ELF-1 (cell line): ENCODE measurements around the gene HDDC2.

Experiments
- DNase-seq: peaks from one replicate; pipeline ENCODE4 v3.0.0-alpha.2; 2016; ENCODE audit warnings: low read depth, low spot score

The HDDC2 gene

GRCh38 chr6:125269328-125269985 lies 32.3 kb downstream of the HDDC2 start:
- no peak for DNase-seq

- no peak for DNase-seq
Measured at GRCh38 chr6:125268765-125269164, 33.0 kb downstream of the HDDC2 start.

- DNase-seq: no peak
Measured at GRCh38 chr6:125267806-125268523, 33.8 kb downstream of the HDDC2 start.

DNA sequence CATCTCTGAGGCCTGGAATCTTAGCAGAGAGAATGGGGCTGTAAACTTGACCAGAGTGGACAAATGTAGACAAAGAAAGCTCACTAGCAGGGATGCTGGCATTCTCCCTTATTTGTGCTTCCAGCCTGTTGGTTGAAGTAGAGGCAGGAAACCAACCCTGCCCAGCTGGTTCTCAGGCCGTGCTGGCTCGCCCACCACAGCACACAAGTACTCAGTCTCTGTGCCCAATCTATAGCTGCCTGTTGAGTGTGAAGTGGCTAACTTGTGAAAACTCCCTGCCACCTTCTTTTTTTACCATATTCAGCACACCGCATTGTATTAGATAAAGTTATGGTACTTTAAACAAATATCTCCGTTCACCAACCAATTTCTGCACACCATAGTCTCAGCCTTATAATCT lies 37.3 kb downstream of the HDDC2 start:
- DNase-seq: no peak

DNA sequence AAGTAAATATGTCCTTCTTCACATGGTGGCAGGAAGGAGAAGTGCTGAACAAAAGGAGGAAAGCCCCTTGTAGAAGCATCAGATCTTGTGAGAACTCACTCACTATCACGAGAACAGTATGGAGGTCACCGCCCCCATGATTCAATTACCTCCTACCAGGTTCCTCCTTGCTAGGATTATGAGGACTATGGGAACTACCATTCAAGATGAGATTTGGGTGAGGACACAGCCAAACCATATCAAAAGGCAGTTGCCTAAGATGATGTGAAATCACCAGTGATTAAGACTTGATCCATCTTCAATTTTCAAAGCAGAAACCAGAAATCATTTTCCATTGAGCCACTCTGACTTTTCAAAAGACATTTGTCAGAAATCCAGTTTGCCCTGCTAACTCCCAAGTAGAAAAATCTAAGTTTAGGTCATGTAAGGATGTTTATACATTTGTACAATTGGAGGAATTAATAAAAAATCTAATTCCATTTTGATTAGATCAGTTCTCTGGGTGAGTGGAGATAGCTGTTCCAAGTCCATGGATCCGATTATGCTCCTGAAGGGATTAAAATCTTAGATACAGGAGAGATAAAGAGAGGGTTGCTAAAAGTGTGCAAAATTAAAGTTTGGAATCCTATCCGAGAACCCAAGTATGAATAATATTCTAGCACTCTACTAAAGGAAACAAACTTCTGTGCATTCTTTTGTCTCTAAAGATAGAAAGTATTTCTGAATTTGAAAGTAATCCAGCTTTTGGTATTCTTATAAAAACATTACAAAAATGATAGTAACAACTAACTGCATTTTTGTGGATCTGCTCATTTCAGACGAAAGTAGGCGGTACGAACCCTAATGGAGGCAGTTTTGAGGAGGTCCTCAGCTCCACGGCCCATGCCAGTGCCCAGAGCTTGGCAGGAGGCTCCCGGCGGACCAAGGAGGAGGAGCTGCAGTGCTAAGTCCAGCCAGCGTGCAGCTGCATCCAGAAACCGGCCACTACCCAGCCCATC lies 39.5 kb downstream of the HDDC2 start:
- no peak for DNase-seq

DNA sequence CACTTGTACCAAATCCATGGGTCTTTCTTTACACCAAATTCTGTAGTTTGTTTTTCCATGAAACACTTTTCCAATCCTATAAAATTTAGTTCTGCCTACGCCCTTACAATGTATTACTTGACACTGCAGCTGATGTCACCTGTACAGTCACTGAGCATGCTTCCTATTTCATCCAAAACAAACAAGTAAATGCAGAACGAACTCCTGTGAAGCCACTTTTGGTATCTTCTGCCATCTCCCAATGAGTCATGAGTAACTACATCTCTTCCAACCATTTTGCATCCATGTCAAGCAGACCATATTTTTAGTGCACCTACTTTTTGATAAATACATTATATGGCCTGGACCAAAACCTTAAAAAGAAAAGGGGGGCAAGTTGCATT lies 42.4 kb downstream of the HDDC2 start:
- DNase-seq: no peak

DNA sequence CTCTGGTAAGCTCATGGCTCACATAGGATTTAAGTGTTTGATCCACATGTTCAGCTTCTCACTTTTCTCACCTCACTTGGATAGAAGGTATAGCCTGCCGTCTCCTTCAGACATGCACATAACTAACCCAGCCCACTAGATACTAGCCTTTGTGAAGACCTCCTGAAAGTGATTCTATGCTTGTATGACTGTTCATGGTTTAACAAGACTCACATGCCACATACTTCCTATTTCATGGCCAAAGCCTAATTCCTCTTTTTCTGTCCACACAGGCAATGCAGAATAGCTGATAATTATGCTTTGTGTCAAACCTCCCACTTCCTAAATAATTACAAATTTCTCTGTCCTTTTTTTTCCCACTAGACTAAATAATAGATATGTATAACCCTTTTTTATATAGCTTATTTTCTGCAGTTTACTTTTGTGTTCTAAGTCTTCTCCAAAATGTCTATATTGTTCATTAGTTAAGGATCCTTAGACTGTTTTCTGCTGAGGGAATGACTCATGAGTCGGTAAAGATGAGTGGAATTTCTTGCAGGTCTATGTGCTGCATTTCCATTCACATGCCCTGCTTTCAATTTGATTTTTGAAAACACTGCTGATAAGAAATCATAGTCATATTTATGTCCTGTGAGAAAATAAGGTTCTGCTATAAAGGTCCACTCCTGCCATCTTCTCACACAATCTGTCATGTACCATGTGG lies 43.0 kb downstream of the HDDC2 start:
- DNase-seq: no peak

DNA sequence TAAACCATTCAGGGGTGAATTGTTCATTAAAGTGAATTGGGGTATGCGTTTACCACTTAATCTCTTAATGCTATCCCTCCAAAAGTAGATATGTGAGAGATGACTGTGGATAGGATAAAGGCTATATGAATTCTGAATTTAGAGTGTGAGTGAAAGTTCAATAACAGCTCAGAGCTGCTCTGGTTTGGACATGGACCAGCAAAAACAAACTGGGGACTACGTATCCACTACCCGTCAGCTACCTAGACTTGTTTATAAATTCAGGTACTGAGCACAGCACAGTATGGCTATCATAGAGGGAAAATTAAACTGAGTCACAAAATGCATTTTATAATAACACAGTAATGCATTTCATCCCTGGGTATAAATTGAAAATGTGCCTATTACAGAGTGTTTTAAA lies 44.4 kb downstream of the HDDC2 start:
- no peak for DNase-seq

GRCh38 chr6:125255201-125255600 lies 46.6 kb downstream of the HDDC2 start:
- no peak for DNase-seq

DNA sequence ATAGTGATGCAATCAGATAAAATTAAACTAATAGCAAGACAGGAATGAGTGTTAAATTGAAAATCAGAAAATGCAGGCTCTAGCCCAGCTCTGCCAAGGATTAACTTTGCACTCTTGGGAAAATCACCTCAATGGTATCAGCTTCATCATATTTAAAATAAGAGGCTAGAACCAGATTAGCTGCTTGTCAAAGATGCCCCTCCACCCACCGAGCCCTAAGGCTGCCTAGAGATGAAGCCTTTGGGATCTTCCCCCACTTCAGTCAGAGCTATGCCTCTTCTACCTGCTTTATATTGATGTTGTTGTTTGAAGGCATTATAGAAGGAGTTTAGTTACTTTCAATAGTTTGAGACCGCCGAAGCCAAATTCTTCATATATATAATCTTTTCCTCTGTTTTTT lies 47.4 kb downstream of the HDDC2 start:
- no peak for DNase-seq

GRCh38 chr6:125253881-125254280 lies 47.9 kb downstream of the HDDC2 start:
- DNase-seq: no peak

GRCh38 chr6:125252891-125253290 lies 48.9 kb downstream of the HDDC2 start:
- no peak for DNase-seq

- DNase-seq: peak; percentile 14
Measured at GRCh38 chr6:125251516-125252220, 50.1 kb downstream of the HDDC2 start.

DNA sequence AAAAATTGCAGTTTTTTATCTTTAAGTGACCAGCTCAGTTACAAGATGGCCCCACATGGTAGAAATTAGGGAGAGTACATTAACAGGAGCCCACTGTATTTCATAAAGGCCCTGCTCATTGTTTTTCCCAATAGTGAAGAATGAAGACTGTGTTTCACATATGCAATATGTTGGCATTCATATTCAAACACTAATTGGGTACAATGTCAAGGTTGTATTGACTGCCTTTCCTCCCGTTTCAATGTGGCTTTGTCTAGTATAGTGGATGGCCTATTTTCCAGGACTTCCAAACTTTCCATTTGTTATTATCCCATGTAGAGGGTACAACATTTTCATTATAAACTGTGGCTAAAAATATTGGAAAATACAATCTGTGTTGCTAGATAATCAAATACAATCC lies 51.3 kb downstream of the HDDC2 start:
- DNase-seq: no peak

DNA sequence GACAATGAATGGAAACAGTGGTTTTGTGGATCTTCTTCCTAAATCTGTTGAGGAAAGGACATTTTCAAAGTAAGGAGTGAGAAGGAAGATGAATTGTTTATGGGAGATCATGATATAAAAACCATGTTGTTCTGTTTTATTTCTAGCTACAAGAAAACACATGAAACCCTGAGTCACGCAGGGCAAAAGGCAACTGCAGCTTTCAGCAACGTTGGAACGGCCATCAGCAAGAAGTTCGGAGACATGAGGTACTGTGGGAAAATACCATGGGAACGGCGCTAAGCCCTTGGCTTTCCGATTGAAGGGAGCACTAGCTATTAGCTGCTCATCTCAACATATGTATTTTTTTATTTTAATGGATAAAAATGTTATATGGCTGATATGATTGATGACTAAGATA lies 53.6 kb downstream of the HDDC2 start:
- no peak for DNase-seq

DNA sequence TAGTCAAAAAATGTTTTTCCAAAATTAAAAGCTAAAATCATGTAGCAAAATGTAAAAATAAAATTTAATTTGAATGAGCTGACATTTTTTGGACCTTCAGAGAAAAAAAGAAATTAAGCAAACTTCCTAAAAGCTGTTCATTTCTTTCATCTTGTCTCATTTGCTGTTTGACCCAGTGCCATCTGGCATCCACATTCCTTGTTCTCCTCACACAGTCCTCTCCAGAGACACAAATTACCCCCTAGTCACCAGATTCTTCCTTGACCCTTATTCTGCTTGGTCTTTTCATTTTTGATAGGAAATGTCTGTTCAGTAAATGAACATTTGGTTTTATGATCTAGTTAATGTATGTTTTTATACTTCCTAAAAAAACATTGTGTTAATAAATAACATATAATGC lies 55.2 kb downstream of the HDDC2 start:
- DNase-seq: no peak

DNA sequence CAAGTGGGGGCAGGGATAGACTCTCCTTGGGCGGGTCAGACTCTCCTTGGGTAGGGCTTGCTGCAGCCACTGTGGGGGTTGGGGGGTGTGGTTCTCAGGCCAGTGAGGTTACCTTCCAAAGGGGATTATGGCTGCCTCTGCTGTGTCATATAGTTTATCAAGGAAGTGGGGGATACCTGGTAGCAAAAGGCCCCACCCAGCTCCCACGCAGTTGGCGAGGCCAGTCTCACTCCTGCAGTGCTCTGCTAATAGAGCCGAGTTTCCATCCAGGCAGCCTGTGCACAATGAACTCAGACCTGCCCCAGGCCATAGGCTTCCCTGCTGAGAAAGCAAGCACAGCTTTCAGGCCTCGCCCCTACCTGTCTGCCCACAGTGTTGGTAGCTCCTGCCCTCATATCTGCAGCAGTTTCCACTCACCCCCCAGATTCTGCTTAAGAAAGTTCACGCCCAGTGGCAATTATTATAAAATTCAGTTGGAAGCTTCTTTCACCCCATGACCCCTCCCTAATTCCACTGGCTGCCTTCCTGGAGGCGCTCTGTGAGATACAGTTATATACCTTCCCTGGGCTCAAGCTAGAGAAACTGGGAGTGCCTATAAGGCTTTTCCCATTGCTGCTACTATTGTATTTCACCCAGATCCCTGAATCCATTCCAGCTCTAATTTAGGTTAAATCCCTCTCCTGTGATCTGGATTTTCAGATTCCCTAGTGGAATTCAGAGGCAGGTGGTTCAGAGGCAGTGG lies 56.1 kb downstream of the HDDC2 start:
- peak; percentile 80 for DNase-seq

DNA sequence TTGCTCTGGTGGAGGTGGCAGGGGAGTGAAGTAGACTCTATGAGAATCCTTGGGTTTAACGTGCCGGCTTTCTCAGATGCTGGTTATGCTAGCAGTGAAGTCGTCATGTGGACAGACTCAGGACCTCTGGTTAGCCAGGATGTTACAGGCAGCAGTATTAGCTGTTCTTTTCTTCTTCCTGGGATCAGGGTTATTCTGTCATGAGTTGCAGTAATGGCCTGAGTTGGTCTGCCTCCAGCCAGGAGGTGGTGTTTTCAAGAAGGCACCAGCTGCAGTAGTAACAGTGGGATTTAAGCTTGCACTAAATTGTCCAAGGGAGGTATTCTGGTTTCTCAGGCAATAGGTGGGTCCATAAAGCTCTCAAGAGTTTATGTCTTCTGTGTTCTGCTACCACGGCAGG lies 56.7 kb downstream of the HDDC2 start:
- DNase-seq: no peak

GRCh38 chr6:125237764-125238163 lies 64.0 kb downstream of the HDDC2 start:
- no peak for DNase-seq
